ENCODE measurements around the gene CLDN16. TPM values are rescaled to one million over a fixed set of nuclear protein-coding genes. Genes with fewer than 3 reads are reported as not detected.

Gene CLDN16
- total RNA-seq, 1 donor from 2014 or later = not detected

DNA sequence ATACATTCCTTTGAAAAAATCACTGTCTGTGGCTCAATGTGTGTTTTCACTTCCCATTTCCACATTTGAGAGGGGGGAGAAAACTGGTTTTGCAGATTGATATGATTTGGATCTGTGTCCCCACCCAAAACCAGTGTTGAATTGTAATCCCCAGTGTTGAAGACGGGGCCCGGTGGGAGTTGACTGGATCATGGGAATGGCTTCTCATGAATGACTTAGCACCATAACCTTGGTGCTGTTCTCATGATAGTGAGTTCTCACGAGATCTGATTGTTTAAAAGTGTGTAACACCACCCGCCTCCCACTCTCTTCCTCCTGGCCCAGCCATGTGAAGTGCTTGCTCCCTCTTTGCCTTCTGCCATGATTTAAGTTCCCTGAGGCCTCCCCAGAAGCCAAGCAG lies 45.7 kb downstream of the CLDN16 start:
- intact Hi-C loops (cut with micrococcal nuclease) = no loop called here

DNA sequence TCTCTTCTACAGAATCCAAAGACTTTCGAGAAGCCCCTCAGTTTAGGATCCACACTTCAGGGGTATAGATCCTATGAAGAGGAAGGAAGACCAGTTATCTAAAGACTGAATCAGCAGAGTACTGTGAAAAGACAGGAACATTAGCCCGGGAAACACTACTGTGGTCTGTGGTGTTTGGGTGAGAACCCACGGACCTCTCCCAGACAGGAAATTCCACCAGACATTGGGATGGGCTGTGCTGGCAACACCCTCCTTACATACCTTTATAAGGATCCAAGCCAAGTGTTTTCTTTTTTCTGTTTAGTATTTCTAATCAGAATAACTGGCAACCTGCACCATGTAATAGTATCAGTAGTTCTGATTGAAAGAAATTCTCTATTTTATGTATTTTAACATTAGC lies 47.7 kb downstream of the CLDN16 start:
- intact Hi-C loops (cut with micrococcal nuclease) = no loop called here

DNA sequence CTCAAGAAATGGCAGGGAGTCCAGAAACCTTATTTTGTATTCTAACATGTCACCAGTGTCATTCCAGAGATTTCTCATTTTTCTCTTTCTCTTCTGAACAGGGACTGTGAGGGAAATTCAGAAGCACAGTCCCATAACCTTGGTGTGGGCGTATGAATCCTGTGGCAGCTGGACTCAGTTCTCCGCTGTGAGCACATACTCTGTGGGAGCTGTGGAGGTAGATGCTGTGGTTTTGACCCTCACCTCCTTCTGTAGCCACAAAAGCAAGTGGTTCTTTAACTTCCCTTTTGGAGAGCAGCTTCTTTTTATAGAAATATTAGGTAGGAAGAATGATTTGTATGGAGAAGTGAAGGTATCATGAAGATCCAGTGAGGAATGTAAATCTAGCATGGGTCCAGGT lies 48.4 kb downstream of the CLDN16 start:
- intact Hi-C loops (cut with micrococcal nuclease) = no loop called here

DNA sequence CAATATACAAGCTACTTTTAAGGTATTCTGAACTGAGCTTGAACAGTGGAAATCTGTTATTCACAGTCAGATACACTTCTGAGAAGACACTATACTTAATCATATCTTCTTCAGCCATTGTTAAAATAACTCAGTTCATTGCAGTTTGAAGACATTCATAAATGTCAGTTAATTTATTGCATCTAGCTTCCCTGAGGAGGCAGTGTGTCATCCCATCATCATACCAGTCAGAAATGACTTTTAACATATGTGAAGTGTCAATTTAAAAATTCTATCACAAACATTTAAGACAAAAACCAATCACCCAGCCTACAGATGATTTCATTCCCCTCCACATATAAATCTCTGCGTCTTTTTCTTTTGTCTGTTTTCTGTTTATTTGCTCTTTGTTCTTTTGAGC lies 54.3 kb downstream of the CLDN16 start:
- intact Hi-C loops (cut with micrococcal nuclease) = loop anchor here (10.0 kb wide), 1 partner anchor 253 kb away; no protein-coding TSS in a partner anchor

DNA sequence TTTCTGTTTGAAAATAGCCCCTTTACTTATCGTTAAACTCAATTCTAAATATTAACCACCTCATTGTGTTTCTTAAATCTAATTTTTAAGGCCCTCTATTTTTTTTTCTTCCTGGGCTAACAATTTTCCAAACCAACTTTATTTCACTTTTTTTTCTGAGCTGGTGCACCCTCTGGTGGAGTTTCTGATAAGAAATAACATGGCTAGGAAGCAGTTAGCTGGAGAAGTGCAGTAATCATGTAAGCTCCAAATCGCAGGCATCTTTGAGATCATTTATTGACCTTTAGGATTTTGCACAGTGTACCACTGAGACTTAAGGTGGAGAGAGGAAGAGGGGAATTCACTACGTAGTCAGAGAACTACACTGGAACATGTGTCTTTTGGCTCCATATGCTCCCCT lies 55.3 kb downstream of the CLDN16 start:
- intact Hi-C loops (cut with micrococcal nuclease) = loop anchor here (10.0 kb wide), 1 partner anchor 252 kb away; no protein-coding TSS in a partner anchor

DNA sequence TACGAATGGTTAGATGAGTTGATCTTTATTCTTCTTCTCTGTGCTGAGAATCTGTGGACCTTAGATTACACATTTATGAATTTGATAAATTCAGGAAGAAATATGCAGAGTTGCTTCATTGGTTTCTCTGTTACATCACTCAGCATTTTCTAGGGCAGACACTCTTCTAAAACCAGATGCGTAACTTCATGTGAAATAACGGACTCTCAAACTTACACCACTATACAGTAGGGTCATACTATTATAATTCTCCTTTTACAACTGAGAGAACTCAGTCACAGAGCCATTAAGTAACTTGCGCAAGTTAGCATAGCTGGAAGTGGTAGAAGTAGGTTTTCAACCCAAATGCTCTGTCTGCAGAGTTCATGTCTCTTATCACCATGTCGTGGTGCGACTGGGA lies 56.0 kb downstream of the CLDN16 start:
- intact Hi-C loops (cut with micrococcal nuclease) = loop anchor here (10.0 kb wide), 1 partner anchor 251 kb away; no protein-coding TSS in a partner anchor

DNA sequence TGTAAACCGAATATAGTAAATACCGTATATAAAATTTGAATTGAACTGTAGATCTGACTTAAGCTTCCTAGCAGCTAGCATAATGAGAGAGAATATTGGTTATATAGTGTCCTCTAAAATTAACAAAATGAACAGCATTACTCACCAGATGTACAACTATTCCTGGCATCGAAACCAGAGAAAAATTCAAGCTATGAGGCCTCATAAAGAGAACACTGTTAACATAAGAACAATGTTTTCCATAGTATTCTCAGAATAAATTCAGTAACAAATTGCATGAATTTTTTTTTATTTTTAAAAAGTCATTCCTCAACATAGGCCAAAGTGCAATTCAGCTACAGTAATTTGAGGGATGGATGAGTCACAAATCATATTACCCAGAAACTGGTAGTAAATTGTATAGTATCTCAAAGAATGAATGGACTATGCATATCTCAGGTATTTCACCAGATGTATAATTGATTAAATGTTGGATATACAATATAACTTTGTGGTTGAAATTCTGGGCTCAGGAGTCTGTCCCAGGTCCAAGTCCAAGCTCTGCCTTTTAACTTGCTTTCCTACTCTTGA lies 56.7 kb downstream of the CLDN16 start:
- intact Hi-C loops (cut with micrococcal nuclease) = loop anchor here (10.0 kb wide), 1 partner anchor 250 kb away; no protein-coding TSS in a partner anchor

DNA sequence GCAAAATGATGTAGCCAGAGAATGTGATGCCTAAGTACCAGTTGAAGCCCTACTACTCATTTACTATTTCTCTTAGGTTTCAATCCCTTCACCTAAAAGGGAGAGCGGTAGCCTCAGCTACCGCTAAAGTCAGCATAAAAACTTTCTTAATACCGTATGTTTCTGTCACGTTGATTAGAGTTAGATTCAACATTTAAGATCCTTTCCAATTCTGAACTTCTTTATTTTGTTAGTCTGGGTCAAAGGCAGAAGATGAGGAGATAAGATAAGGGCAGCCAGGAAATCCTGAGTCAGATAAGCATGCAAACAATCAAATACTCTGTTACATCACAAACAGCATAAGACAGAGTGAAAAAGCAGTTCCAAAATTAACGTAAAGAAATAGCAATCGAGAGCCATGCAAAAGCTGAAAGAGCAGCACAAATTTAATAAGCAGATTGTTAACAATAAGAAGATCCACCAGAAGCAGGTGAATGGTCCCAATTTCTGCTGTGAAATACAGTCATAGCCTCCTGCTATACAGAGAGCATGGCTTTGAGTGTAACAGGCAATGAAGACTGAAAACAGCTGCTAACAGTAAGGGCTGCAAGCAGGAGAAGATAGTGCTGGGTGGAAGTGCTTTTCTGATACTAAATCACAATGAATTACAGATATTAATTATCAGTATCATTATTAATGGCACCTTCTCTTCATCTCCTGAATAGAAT lies 58.8 kb downstream of the CLDN16 start:
- intact Hi-C loops (cut with micrococcal nuclease) = loop anchor here (10.0 kb wide), 1 partner anchor 248 kb away; no protein-coding TSS in a partner anchor

DNA sequence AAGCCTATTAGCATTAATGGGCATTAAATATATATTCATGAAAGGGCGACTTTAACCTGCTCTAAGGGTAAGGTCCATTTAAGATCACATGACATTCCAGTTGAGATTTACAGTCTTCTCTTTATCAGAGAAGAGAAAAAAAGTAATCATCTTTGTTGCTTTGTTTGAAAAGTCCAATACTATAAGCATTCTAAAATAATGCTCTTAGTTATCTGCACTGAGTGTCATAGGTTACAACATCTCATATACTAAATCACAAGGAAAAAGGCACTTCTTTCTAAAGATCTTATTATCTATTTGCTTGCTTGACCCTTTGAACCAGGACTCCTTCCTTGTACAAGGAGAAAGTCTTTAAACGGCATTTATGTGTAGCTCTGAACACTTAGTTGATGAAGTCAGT lies 60.3 kb downstream of the CLDN16 start:
- intact Hi-C loops (cut with micrococcal nuclease) = loop anchor here (10.0 kb wide), 1 partner anchor 247 kb away; no protein-coding TSS in a partner anchor

DNA sequence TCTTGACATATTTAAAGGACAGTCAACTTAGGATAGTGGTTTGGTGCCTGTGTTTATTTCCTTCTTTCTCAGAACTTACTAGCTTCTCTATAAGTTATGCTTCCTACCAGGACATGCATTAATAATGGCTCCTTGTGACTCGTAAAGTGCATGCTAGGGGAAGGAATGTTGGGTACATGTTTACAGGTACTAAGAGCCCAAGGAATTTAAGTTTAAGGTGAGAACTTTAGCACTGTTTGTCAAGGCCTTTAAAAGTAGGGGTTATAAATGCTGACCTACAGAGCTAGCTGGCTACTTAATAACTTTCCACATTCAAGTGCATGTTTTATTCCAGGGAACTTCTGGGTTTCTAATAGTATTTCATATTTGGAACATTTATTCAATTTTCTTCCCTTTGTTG lies 61.8 kb downstream of the CLDN16 start, which contains the start of gene TMEM207:
TSS of gene TMEM207 (minus strand) at position 101 of the 400 bp plus-strand sequence. CDS start at position 9, 92 bp downstream.
- intact Hi-C loops (cut with micrococcal nuclease) = loop anchor here (10.0 kb wide), 1 partner anchor 245 kb away; no protein-coding TSS in a partner anchor

DNA sequence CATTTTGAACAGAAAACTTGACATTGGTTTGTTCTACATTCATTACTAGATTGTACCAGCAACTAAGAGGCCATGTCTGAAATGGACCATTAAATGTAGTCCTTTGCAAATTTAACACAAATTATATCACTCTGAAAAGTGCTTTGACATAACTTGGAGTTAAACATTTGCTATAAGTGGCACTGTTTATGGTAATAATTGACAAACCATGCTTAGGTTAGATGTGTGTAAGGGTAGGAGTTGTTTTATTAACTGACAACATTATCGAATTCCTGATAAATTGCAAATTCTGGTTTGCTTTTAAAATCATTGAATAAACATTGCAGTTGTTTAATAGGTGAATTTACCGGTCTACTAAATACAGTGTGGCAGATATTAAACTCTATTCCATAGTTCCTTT lies 67.9 kb downstream of the CLDN16 start:
- intact Hi-C loops (cut with micrococcal nuclease) = no loop called here

DNA sequence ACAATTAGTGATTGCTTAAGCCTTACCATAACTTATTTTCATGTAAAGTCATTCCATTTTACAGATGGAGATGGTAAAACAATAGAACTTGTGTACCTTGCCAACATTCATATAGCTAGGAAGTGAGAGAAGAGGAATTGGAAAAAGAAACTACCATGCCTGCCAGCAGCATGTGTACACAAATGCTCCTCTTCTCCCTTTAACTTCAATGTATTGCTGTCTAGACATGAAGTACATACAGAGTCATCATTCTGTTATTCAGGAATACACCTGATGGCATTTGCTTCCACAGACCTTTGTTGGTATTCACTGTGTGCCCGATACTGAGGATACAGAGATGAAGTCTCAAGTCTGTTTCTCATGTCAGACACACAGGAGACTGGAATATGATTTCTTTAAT lies 68.8 kb downstream of the CLDN16 start:
- intact Hi-C loops (cut with micrococcal nuclease) = no loop called here

DNA sequence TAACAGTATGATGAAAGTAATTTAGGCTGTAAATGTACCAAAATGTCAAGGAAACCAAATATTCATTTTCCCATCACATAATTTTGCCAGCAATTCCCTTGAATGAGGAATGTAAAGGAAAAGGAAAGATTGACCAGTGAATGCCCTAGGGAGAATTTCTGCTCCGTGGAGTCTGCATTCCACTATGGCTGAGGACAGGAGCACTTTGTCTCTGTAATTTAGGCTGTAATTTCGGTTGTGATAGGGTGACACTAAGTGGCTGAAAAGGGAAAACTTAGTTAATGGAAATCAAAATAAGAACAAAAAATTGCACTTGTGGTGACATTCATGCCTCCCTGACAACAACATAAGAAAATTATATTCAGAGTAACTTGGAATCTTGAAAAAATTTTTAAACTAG lies 70.1 kb downstream of the CLDN16 start:
- intact Hi-C loops (cut with micrococcal nuclease) = no loop called here

Other genes starting within 250 kb of the CLDN16 start
- 0.39 TPM in 2 replicates for gene CLDN1, start 65.7 kb upstream of the CLDN16 start, total RNA-seq
- not detected in 2 replicates for gene TMEM207, start 61.7 kb downstream of the CLDN16 start, total RNA-seq
- 17.2 and 18.2 TPM in 2 replicates for gene IL1RAP, start 125.9 kb downstream of the CLDN16 start, total RNA-seq